Central memory CD4-positive, alpha-beta T cell (primary cell): ENCODE measurements around the gene KCNMA1.

Experiments used
- DNase-seq: peaks from one replicate; pipeline ENCODE4 v3.0.0; 2022

Gene KCNMA1

DNA sequence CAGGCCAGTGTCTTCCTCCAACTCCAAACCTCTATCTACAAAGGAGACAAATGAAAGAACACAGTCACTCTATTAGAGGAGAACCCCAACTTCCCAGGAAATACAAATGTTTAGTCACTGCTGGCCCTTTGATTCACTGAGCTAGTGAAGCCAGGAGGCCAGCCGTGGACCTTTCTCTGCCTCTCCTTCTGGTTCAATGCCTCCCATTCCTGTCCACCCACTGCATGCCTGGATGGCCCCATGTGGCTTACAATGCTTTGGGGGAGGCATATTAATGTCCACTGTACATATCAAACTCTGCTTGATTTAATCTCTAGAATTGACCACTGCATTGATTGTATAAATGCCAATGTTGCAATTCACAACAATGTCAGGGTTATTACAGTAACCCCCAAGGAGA is 687.3 kb downstream of the KCNMA1 start:
- DNase-seq = no peak

DNA sequence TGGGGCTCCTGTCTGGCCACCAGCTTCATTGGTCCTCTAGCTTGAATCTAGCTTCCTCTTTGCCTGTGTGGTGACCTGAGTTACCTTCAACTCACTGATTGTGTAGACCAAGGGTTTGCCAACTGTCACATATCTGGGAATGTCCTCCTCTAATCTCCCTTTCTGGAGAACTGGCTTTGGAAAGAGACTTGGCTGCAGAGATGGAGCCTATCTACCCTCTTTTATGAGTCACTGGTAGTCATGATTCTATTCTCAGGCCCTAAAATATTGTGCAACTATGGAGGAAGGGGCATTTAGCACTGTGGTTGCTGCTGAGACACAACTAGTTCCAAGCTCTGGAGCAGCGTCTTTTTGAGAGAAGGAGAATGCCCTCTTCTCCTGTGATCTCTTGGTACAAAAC is 691.3 kb downstream of the KCNMA1 start:
- DNase-seq = no peak

DNA sequence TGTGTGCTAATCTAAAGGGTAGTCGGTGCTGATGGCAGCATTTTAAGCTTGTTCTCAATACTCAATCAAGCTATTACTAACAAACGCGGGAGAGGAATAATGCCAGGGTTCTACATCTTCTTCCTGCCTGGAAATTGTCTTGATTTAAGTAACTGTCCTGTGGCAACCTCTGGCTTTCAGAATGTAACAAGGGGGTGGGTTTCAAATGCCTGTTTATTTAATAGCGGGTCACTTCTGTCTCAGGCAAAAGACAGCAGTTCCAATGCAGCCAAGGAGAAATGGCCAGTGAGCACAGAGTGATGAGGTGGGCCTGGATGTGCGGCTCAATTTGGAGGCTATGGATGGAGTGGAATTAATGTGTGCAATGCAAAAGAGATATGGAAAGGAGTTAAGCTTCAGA is 692.4 kb downstream of the KCNMA1 start:
- DNase-seq = no peak

DNA sequence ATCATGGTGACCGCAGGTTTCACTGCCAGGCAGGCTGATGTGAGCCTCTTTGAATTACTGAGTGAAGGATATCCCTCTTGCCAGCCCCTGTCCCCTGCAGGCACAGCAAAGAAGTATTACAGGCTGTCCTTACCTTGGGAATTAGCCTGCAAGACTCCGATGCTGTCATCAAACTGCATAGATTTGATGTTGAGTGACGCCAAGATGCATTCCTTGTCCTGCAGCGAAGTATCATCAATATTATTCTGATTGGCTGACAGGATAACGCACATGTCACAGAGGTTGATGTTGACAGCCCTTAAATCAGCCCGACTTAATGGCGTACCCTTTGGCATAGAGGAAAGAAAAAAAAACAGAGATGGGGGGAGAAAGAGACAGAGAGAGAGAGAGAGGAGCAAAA is 693.0 kb downstream of the KCNMA1 start:
- no peak for DNase-seq

DNA sequence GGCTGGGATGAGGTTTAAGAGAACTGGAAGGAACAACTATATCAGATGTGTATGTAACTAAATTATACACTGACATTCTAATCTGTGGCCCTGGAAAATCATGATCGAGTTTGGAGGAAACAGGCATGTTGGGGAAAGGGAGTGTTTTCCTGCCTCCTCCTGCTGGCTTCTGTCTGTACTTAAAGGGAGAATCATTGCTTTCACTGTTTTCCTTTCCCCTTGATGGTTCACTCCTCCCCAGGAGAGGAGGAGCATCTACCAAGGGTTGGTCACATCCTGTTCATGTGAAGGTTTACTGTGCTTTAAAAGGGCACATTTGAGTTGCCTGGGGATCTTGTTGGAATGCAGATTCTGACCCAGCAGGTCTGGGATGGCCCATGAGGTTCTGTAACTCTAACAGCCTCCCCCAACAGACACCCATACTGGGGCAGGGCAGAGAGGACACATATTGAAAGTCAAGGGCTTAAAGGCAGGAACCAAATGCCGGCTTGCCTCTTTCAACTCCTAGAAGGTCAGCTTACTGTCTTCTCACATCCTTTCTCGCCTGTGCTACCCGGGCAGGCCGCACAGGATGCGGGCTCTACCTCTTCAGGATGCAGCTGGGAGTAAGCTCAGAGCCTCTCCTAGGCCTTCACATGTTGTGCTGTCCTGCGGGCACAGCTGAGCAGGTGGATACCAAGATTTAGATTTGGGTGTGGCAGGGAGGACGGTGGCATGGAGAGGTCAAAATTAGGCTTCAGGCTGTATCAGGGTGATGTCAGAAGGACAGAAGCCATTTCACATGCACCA is 694.8 kb downstream of the KCNMA1 start:
- DNase-seq = no peak

DNA sequence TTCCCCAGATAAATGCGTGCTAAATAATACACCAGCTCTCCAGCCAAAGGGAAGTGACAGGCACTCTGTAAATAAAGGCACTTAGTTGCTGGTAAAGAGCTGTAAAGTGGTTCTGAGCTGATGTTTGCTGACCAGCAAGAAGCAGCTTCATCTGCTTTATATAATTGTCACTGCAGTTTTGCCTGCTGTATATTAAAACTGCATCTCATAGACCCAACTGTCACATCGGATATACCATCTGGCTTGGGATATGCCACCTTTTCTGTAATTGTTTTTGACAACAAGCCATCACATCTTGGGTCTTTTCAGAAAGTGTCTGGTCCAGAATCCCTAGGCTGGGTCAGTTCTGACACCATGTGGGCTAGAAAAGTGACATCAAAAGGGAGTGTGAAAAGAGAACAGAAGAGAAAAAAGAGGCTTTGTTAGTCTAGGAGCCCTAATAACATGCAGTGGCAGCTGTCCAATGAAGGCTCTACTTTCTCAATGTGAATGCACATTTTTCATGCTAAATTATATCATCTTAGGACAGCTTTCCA is 697.6 kb downstream of the KCNMA1 start:
- no peak for DNase-seq

DNA sequence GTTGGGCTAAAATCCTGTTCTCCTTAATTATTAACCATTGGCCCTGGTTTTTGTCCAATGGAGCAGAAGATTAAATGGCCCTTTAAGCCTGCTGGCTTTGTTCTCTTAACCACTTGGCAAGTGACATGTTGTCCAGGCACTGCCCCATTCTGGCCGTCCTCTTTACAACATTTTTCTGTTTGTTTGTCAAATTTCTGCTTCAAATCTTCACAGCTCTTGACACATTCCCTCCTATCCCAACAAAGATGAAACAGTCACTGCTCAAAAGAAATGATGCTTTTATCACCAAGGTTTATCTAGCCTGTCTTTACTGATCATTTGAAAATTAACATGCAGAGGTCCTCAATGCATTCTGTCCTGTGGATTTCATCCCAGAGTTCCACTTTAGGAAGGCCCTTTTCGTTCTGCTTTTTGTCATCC is 700.4 kb downstream of the KCNMA1 start:
- no peak for DNase-seq

DNA sequence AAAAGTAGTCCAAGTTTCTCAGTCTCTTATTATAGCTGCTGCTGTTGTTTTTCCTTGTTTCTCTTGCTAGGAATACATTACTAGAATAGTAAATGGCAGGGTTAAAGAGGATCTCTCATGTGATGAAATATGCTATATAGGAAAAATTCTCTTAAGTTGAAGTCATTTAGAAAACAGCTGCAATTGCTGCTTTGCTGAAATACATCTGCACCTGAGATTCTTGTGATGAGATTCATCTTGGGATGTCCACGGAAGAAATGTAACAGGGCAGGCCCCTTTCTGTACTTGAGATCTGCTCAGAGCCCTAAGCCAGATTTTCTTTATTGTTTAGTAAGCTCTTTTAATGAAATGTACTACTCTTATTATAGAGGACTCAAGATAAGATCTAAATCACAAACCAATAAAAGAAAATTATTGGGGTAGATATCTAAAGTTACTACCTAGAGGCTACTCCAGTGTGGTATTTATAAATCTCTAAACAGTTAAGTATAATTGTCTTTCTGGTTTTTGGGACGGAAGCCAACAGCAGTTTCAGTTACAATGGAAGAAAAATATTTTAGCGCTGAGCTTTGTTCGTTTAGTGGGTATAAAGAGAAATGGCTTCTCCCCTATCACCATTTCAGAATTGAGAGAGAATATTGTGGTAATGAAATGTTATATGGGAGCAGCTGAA is 701.5 kb downstream of the KCNMA1 start:
- no peak for DNase-seq

DNA sequence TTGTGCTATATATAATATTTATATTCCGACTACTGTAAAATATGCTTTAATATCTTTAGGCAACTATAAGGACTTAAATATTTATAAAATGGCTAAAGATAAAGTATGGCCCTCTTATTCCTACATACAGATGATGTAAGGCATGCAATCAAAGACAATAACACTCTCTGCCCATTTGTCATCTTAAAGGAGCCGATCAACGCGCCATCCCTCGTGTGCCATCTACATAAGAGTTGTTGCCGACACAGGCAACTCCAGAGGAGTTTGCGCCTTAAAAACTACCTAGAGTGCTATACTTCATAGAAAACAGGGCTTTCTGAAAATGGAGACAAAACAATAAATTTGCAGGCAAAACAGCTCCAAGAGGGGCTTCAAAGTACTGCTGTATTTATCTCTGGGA is 709.0 kb downstream of the KCNMA1 start:
- DNase-seq = no peak

DNA sequence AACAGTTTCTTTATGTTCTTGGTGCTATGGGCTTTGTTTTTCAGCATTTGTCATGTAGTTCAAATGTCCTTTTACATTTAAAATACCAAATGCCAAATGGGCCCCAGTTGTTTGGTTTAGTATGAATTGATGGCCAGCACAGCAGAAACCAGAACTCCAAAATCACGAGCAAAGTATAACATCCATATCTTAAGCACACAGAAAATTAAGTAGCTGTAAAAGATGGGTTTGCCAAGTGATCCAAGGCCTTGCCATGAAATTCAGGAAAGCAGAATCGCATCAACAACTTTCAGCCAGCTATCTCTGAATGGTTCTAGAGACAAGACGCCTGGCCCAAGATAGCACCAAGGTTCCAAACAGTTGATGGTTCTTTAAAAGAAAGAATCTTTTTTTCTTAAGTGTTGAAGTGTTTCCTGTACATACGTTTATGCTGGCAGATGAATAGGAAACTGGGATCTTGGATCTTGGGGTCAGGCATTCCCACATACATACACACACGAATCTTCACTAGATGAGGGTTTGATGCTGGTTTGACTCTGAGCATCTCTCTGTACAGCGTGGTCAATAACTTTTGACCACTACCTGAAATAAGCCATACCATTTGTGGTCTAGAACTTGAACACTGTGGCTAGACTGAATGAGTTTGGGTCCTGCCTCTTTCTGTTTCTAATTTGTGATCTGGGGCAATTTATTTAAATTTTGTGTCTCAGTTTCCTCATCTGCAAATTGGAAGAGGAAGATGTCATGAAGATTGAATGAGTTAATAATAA is 711.8 kb downstream of the KCNMA1 start:
- DNase-seq = no peak

DNA sequence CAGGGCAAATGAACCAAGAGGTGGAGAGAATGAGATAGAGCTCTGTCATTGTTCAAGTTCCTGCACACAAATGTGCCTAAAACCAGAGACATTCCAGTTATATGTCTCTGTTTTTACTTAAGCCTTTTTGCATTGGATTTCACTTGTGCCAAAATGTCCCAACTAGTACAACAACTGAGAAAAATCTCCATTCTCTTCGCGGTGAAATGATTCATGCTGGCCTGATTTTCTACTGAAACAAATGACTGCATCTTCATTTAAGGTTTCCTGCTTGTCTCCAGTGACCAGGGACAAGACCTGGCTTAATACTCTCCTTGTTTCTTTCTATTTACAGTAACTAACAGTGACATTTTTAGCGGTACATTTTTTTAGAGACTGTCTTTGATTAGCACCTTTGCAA is 714.9 kb downstream of the KCNMA1 start:
- DNase-seq = no peak

DNA sequence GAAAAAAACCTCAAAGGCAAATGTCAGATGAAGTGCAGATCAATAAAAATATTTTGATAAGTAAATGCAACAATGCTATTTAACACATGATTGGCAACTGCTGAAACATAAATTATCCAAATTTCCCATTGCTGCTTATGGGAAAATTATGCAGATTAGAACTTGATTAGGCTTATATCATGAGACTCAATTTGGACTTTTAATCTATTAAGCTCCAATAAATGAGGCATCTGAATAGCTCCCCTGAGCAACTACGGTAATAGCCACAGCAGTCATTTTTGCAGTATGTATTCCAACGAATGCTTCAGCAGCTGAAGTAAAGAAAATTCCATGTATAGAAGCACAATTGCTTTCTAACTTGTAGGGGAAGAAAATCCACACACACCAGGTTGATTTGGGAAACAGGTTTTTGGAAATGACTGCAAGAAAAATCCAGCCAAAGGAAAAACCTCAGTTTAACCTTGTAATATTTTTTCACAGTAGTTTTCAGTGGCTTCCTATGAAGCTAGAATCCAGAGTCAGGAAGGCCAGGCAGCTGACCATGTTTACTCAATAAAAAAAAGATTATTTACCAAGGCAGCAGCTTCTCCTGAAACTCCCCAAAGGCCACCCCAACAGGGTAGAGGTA is 716.1 kb downstream of the KCNMA1 start:
- DNase-seq = no peak

DNA sequence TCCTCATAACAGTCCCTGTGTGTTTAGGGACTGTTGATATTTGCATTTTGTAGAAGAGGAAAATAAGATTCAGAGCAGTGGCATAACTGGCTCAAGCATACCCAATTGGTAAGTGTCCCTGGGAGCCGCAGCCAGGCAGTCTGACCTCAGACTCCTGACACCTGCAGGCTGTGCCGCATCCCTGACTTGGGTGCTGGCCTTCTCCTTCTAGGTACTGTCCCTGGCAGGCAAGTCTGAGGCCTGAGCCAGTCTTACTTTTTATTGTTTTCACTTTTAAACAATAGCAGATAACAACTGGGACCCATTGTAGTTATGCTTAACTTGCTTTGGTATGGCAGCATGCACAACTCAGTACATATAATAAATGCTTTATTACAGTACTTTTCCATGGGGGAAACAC is 717.0 kb downstream of the KCNMA1 start:
- DNase-seq = no peak

DNA sequence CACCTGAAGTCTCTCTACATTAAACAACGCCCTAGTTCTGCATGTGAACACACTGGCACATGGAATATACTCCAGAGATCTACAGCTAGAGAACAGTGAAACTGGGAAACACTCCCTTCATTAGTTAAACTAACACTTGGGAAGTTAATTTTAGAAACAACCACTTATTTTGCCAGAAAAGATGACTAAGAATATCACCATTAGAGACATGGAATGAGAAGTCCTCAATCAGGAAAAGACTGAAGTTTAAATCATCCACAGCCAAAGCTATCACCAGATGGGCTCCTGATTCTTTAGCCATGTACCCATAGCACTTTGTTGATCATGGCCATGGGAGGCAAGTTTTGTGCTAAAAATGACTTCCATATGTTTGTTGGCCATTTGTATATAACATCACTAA is 719.5 kb downstream of the KCNMA1 start:
- DNase-seq = no peak

DNA sequence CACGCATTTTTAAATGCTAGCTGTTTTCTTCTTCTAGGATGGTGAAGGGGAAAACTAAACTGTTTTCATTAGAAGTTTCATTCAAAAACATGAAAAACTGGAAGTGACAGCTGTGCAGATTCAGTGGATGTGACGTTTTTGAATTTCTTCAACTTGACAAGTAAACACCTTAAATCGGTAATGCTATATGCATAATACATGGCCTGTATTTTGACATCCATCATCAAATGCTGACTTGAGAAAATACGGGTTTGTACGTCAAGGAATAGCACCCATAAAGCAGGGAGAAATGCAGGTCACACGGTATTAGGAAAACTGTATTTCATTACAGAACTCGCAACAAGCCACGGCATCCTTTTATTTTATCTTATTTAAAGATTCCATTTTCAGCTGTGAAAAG is 720.5 kb downstream of the KCNMA1 start:
- no peak for DNase-seq

DNA sequence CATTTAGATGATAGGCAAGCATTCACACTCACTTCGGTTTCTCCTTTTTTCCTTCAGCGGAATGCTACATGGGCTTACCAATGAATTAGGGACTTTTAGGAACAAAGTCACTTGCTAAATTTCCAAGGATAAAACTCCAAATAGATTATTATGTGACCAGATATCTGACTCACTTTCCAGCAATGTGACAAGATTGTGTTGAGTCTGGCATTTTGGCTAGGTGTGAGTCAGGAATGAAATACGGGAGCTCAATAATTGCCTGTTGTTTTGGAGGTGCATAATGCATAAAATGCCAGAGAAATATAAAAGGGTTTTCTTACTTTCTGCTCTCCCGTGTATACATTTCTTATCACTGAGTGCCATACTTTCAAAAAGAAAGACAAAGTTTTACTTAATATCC is 721.1 kb downstream of the KCNMA1 start:
- no peak for DNase-seq

DNA sequence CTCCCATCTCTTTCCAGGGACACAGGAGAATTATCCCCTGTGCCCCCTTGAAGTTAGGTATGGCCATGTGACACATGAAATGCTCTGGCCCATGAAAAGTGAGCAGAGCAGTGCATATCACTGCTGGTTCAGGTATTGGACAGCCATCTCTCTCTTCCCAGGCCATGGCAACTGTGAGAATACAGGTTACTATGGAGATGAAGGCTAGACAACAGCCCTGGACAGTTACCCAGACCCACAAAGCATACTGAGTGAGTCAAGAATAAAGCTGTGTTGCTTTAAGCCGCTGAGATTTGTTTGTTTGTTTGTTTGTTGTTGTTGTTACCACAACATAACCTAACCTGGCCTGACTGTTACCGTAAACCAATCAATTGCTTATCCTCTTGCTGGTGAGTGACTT is 722.3 kb downstream of the KCNMA1 start:
- DNase-seq = no peak

DNA sequence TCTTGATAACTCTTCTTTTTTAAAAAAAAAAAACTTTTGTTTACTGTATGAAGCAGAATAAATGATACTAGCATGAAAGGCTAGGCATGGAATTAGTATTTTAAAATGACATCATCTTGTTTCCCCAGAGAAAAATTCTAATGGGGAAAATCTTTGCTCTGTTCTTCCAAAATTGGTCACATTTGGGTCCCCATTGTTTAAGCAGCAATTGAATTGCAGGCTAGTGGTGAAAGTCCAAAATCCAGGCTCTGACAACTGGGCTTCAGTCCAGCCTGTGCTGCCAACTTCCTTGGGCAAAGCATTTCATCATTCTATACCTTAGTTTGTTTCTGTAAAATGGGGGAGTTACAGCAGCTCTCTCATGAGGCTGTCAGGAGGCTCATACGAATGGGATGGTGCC is 726.4 kb downstream of the KCNMA1 start:
- no peak for DNase-seq

DNA sequence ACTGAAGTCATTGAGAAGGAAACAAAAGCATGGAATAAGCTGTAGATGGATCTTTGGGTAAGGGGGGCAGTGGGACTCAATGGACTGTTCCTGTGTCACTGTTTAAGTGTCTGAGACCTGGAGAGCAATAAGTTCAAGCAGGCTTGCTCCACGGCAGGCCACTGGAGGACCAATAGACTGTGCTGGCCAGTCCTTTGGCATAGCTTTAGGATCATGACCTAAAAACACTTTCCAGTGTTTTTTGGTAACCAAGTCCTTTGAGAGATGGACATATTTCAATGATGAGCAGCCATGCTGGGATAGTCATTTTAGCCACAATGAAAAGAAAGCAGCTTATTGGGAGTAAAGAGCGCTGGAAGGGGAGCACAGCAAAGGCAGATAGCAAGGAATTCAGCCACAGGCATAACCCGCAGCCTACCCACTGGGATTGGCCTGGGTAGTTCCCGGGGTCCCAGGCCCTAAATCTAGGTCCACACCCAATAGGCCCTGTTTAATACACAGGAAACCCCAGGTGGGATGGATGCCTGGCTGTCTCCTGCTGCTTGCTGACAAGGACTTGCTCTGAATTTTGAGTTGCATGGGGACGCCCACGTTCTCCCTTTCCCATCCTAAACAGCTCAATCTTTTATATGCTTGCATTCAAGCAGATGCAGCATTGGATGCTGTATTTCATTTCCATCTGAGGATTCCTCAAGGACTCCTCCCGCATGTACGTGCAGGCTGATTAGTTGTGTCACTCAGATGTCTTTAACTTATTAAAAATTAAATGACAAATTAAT is 727.2 kb downstream of the KCNMA1 start:
- no peak for DNase-seq

DNA sequence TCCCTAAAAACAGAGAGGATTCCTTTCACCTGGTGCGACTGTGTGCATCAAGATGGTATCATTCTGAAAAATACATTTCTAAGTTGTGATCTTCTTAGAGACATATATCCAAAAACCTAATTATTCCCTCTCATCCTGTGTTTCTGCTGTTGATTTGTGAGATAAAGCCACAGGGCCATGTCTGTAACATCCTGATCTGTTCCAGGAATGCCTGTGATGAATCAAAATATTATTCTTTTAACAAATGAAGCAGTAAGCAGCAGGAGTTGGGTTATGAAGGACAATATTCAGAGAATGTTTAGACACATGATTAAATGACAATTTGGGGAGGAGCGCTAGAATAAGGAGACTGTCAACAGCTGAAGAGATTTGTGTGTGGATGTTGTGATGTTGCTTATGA is 731.4 kb downstream of the KCNMA1 start:
- no peak for DNase-seq

DNA sequence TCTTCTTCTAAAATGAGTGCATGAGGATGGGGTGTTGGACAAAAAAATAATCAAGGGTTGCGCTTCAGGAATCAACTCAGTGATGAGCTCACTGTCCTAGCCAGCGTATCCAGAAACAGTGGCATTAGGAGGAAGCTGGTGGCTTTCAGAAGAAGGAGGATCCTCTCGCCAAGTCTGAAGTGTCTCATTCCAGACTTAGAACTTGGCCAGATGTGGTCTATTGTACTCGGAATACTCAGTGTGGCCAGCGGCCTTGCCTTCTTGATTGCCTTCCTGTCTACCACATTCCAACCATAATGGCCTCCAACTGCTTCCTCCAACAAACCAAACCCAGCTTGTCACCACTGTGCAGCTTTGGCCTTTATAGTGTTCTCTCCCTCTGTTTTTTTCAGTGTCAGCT is 732.4 kb downstream of the KCNMA1 start:
- no peak for DNase-seq

DNA sequence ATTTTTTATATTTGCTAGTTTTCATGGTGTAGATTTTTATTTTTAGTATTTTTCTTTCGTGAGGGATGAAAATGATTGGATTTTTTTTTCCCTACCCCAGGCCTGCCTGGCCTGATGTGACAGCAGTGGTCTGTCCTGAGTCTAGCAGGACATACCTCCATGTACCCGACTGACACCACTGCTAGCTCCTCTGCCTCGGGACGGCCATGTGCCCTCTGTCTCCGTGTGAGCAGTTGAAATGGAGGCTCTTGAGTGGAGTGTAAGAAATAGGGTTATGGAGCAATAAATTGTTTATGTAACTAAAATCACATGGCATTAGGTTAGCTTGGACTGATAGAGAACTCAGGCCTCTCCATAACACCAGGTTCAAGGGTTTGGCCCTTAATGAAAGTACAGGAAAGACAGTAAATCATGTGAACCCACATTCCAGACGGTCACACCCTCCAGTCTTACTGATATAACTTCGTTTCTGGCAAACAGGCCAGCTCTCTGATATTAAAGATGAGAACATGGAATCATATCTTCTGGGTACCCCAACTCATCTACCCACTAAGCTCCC is 734.1 kb downstream of the KCNMA1 start:
- no peak for DNase-seq
